Suppressor macrophage (primary cell): ENCODE measurements around the gene RPS23.

ENCODE experiments used
- DNase-seq, 4 experiments: peaks; one replicate each; pipeline ENCODE4 v3.0.0-alpha.2; 2020 to 2022

The RPS23 gene

GRCh38 chr5:82244151-82244550, 34.0 kb downstream of the RPS23 start:
- DNase-seq, result no peak

- no peak for DNase-seq
Observed at GRCh38 chr5:82234885-82235284, 43.3 kb downstream of the RPS23 start.

- peak; percentile 55 to 73 (median 70) for DNase-seq
Observed at GRCh38 chr5:82225525-82226172, 52.5 kb downstream of the RPS23 start.
